HG03045 (cell line): ENCODE data around the gene CAMTA1.

ENCODE experiments used
- ATAC-seq: cut with Tn5 transposase; IDR thresholded peaks from one replicate; pipeline ENCODE4 v1.9.1; 2021; ENCODE audit warnings: mild to moderate bottlenecking, moderate library complexity; ENCODE audit not compliant: unreplicated experiment

The CAMTA1 gene

DNA sequence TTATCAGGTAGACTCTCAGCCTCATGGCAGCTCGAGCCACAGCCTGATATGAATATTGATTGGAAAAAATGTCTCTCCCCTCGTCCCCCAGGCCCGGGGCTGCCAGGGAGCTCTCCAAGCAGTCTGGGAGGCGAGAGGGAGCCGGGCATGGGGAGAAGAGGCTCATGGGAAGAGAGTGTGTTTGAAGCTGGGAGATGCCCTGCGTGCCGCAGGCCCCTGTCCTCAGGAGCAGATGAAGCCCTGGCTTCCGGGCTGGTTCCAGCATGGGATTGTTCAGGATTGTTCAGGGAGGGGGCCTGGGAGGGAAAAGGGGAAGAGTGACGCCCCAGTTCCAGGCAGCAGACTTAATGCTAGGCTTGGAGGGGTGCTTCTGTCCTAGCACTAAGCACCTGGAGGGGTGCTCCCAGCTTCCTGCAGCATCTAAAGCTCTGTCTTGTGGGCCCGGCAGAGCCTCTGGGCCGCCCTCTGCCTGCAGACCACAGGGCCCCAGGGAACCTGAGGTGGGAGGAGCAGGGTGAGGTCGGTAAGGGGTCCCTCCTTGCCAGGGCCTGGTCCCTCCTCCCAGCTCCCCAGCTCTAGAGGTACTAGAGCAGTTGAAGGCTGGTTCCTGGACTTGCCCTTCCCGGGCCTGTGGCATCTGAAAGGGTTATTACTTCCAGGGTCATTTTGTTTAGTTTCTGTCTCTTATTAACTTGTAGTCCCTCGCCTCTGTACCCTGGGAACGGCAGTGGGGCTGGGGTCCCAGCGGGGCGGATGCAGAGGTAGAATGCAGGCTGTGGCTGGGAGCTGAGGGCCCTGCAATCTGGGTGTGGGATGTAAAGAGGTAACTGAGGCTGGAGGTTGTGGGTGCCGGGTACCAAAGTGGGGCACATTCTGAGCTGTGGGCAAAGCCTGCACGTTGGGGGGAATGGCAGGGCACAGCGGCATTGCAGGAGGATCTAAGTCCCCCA, 651.1 kb downstream of the CAMTA1 start:
- ATAC-seq, result no peak

DNA sequence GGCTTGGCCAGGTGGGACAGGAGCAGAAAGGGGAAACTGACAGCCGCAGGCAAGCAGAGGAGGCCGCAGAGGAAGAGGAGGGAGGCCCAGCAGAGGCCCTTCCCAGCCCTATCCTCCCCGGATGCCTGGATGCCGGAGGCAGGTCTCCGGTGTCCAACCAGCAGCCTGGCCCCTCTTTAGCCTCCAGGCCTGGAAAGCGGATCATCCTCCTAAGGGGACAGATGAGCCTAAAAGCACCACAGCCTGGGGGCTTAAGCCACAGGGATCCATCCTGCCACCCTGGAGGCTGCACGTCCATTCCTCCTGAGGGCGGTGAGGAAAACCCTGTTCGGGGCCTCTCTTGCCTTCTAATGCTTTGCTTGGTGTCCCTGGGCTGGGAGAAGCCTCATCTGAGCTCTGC, 651.8 kb downstream of the CAMTA1 start:
- ATAC-seq, result no peak

DNA sequence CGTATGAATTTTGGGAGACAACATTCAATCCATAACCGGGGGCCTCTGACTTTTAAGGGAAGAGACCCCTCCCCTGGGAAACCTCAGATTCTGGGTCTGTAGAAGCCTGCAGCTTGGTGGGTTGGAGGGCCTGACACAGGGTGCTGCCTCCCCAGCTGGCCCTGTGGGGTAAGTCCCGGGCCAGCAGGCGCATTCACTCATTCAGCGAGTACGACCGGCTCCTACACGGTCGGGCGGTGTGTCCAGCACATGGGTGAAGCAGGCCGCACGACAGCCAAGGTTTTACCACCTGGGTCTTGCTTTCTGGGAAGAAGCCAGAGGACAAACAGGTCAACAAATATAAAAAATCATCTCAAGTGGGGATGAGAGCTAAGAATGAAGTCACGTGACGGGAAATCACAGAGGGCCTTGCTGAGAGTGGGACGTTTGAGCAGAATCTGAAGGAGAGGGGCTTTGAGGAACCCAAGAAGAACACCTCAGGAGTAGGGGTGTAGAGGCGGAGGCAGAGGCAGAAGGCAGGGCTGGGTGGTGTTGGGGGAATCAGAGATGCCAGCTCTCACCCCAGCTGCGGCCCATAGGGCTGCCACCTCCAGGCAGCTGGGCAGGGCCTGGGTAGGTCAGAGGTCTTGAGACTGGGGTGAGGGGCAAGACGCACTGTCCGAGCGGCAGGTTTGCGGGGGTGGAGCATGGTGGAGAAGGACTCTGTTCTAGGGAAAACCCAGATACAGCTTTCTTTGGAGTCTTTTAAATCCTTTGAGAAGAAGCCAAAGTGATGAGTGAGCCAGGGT, 652.5 kb downstream of the CAMTA1 start:
- ATAC-seq, result no peak

DNA sequence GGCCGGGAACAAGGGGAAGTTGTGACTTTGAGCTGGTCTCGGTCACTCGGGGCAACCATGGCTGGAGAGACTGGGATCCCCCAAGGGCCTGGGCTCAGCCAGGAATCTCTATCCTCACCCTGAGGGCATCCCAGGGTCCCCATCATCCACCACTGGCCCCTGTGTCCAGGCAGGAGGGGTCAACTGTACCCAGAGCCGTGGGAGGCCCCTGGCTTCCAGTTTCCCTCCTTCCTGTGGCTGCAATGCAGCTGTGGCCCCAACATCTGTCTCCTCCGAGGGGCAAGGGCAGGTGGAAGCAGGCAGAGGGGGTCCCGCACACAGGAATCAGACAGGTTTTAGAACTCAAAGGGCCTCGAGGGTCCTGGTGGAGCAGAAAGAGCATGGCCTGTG, 653.1 kb downstream of the CAMTA1 start:
- ATAC-seq, result no peak

DNA sequence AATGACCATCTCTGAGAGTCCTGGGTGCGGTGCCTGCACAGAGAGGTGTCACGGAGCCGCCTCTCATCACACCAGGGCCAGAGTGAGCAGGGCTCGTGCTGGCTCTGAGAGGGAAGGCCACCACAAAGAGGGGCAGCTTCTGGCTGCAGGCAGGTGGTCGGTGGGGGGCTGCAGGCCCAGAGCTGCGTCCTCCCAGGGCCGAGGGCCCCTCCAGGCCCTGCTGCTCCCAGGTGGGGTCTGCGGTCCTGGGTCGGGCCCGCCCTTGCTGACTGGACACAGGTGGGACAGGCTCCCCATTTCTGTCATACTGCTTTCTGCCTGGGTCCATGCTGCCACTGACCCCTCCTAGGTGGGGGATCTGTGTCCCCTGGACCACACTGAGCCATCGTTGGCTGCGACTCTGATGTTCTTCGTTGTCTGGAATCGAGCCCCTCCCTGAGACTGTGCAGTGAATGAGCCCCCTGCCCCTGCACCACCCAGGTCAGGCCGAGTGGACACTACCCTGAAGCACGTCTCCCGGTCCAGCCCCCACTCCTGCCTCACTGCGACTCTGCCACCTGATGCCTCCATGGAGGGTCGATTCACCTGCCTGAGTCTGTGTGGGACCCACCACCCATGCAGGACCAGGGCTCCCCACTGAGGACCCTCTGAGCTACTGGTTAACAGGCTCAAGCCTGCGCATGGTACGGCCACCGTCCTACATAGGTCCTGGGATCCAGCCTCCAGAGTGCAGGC, 653.8 kb downstream of the CAMTA1 start:
- ATAC-seq, result no peak

DNA sequence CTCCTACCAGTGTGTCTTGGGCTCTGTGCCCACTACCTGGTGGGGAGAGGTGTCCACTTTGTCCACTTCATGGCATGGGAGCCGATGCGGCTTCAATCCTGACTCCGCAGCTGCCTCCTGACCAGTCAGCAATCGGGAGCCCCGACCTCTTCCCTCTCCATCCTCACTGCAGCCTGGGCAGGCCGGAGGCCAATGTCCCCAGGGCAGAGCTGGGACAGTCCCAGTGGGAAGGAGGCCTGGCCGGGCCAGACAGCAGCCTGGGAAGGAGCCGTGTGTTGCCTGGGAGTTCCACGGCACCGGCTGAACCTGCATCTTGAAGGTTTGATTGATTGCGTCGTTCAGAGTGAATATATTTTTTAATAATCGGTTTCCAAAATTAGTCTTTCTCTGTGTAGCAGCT, 654.9 kb downstream of the CAMTA1 start:
- ATAC-seq, result no peak

DNA sequence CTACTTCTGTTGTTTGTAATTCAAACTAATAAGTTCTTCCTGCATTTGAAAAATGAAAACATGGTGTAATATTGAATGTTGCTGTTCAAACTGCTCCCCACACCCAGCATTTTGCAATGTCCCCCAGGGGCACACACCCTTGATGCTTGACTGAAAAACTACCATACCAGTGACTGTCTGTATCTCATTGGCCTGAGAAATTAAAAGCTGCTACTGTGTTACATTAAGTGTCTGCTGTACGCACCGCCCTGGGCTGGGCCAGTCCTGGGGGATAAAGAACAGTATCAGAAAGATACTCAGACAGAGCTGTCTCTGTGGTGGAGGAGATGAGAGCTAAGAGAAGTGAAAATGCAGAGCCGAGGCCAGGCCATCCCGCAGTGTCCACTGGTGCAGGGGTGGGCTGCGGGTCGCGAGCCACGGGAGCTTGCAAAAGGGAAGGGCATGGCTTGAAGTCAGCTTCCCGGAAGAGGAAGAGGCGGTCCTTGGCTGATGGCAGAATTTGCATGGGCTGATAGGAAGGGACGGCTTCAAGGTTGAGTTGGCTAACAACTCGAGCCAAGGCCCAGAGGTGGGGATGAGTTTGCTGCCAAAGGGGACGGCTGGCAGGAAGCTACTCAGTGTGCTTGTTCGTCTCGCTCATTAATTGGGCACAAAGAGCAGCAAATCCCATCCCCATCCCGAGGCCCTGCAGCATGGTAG, 656.0 kb downstream of the CAMTA1 start:
- no peak for ATAC-seq

DNA sequence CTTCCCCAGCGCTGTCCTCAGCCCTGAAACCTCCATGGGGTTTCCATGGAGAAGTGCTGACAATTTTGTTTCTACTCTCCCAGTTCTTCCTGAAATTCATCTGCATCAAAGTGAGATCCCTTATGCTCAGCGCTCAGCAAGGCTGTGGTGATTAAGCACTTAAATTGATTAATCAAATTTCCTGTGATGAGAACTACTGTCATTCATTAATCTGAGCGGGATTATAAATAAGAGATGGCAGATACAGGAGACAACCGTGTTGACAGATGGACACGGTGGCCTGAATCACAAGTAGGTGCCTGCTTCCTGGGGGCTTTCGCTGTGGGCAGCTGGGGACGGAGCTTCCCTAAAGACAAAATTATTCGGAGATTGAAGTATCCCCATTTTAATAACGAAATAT, 656.8 kb downstream of the CAMTA1 start:
- no peak for ATAC-seq

DNA sequence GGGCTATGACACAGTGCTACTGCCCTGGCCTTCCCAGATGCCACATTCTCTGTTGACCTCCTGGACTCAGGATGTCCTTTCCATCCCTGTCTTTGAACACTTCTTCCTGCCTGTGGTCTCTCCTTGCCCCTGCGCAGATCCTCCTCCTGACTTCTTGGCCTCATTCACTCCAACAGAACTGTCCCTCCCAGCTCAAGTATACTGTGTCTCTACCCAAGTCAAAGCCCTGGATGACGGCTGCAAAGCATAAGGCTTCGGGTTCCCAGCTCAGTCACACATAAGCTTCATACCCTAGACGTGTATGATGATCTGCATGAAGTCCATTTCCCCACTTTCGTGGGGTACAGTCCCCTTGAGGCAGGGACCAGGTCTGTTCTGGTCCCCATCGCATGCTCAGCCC, 657.7 kb downstream of the CAMTA1 start:
- no peak for ATAC-seq

DNA sequence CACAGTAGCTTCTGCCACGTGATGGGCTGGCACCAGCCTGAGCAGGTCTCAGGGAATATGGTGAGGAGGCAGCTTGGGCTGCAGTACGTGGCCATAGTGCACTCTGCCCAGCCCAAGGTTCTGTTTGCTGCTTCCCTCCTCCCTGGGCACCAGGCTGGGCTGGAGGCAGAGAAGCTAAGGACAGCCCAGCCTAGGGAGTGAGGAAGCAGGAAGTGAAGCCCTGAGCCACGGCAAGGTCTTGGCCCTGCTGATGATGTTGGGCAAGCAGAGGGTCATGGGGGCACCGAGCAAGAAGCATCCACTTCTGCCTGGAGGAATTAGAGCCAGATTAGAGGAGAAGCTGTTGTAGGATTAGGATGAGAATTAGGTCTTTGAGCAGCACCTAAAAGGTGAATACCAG, 659.1 kb downstream of the CAMTA1 start:
- no peak for ATAC-seq

DNA sequence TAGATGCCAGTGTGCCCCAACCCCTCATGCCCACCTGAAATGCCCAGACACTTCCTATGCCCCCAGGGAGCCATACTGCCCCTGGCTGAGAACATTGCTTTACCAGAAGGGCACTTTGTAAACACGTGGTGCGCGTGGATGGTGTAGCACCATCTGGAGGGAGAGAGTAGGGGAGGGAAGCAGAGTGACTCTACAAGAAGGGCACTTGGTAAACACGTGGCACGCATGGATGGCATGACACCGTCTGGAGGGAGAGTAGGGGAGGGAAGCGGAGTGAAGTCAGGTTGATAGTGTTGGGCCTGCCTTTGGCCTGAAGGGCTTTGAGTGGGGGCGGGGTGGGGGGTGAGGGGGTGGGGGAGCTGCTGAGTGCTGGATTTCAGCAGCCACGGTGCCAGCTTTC, 661.8 kb downstream of the CAMTA1 start:
- ATAC-seq, result no peak

DNA sequence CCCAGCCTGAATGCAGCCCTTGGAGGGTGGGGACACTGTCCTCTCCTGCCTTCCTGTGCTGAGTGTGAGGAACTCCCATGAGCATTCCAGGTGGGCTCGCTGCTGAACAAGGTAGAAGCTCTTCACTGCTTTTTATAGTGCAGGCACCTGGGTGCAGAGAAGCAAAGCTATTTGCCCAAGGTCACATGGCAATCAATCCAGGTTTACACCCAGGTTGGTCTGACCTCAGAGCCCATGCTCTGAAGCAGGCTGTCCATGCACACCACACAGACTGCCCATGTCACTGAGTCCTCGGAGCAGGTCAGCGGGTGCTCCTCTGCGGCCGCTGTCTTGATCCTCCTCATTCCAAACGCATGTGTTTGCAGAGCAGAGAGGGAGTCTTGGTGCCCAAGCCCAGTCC, 662.5 kb downstream of the CAMTA1 start:
- no peak for ATAC-seq

DNA sequence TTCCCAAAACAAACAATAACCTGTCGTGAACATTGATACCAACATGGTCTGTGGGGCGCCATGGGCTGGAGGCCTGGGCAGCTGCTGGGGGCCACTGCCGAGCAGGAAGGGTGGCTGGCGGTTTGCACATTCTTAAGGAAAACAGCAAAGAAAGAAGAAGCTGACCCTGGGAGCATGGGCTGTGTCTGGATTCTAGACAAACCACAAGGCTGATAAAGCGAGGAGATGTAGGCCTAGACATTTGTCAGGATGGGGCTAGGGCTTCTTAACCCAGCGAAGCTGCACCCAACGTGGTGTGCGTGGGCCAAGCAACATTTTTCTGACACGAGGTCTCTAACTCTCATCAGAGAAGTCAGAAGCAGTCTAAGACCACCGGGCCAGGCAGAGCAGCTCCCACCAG, 663.7 kb downstream of the CAMTA1 start:
- ATAC-seq, result no peak

DNA sequence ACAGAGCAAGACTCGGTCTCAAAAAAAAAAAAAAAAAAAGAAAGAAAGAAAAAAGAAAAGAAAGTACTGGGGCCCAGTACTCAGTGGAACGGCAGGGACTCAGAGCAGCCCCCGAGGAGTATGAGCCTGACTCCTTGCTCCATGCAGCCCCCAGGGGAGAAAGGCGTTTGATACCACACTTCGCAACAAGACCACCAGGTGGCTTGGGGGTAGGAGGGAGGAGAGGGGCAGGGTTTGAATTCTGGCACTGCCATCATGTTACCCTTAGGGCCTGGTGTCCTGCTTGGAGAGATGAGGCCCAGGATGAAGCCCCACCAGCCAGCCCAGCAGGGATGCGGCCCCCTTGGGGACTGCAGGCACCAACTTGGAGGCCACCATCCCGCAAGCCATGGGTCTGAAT, 664.5 kb downstream of the CAMTA1 start:
- no peak for ATAC-seq

DNA sequence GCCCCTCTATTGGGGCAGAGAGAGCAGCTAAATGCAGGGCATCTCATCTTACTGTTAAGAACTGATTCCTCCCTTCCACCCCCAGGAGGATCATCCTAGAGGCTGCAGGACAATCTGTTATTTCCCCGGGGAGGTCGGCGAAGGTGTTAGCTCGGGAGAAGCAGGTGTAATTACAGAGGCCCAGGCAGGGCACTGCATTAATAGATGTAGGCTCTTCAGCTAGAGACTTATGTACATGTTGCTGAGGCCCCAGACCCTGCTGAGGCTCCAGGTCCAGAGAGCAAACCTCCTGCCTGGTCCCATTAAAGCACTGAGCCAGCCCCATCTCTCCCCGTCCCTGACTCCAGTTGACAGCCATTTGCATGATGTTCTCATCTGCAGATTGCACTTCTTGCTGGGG, 665.6 kb downstream of the CAMTA1 start:
- ATAC-seq, result no peak

DNA sequence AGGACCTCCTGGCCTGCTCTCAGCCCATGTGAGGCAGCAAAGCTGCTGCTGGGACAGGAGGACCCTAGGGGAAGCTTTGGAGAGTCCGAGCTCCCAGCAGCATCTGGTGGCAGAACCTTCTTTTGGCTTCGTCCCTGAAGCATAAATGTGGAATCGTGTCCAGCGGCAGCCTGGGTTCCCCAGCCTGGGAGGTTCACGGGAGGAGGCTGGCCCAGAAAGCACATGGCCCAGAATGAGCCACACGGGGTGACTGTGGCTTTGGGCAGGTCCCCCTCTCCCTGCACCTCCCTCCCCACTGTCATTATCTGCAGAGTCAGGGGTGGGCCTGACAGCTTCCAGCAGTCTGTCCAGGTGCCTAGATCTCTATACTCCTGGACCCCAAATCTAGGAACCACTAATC, 667.8 kb downstream of the CAMTA1 start:
- ATAC-seq, result no peak

DNA sequence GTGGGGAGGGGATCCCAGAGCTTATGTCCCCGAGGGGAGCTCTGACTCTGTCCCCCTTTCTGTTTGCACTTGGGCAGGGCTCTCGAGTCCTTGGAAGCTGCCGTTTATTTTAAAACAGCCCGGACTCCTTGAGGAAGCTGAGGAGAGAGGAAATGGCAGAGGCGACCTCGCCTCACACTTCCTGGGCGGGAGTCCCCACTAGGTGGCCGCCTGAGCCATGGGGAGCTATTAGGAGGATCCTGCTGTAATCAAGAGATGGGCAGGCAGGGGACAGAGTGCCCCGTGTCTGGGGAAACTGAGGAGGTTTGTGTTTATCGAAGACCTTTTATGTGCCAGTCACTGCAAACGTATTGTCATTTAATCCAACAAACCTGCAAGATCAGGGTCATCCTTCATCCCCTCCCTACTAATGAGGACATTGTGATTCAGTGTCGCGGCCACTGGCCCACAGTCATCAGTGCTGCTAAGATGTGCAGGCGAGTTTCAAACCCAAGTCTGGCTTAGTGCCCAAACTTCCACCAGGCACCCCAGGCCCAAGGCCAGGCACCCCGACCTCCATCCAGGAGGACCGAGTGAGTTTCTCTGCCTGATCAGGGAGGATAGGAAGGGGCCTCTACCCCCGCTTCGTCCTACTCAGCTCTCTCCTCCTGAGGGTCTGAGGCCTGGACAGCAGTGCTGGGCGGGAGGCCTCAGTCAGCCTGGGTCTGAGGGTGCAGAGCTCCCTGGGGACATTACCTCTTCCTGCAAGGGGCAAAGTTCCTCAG, 669.0 kb downstream of the CAMTA1 start:
- ATAC-seq, result no peak

DNA sequence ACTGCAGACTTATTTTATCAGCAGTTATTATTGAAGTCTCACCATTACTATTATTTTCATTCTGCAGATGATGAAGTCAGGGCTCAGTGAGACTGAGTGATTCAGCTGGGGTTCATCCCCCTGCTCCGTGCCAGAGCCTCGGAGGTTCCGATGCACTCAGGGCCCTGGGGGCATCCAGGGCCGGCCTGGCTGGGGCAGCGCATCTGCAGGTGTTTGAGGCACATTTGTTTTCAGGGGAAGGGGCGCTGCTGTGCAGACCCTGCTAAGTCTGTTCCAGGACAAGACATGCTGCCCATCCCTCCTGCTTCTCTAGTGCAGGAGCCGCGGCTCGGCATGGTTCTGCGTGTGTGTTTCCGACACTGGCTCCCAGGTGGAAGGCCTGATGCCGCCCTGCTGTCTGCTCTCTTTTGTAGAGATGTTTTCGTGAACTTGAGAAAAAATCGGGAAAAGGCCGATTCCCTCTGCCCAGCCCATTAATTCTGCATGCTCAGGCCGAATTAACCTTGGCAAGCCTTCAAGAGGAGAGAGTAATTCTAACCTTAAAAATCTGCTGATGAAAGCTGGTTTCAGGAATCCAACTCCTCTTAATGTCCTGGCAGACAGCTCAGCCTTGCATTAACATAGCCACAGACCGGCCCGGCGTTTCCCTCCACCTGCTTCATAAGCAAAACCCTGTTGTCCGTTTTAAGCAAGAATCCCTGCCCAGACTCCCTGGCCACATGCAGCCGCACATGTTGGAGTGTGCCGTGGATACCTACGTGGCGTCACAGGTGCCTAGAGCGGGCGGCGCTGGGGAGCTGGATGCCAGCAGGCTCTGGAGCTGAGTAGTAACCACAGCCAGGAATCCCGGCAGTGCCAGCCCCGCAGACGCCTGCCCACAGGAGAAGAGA, 669.9 kb downstream of the CAMTA1 start:
- ATAC-seq, result no peak
